Adipose tissue (tissue), 3 donors: ENCODE results near the gene OR52E6. TPM values are rescaled to one million over a fixed set of nuclear protein-coding genes. Genes with fewer than 3 reads are reported as not detected.

Experiments
- H3K27ac ChIP-seq: one replicate; pipeline ENCODE4 v1.5.1; 2013; ENCODE audit warnings: low read depth, low read length
- WGBS, 3 donors: extraction: QIAGEN DNeasy Blood & Tissue Kit; methylation state at CpG; one replicate each; pipeline ENCODE4 v1.1.7; 2013; 5-methylcytosine and 5-hydroxymethylcytosine counted together
- polyA plus RNA-seq, 3 donors: library from polyadenylated mRNA; stranded (reverse); fragments of 200-250 nt; gene quantifications; one replicate each; pipeline ENCODE4 v1.2.3, GENCODE V29; 2013
- donor health status: healthy with polysubstance abuse.
- donor health status: Bipolar disorder and iron deficiency.
- donor health status: healthy.

Gene OR52E6
- not detected for polyA plus RNA-seq

GRCh38 chr11:5841797-5842196 lies at the start of gene OR52E6:
TSS of gene OR52E6 (minus strand) at chr11:5841897. CDS start at chr11:5841897, 0 bp downstream.
- H3K27ac ChIP-seq, result no peak within 1 kb of the TSS
- WGBS, 3 donors, result 39 to 92% (median 58%) methylated on average over 1 of the region's 1 CpG

GRCh38 chr11:5891216-5891800 lies 49.6 kb upstream of the OR52E6 start:
- 56 to 64% (median 63%) methylated on average over 4 of the region's 4 CpGs for WGBS, 3 donors
- no peak overlapping the region for H3K27ac ChIP-seq

- 57 to 71% (median 70%) methylated on average over 1 of the region's 1 CpG for WGBS, 3 donors
- no peak overlapping the region for H3K27ac ChIP-seq
Measured at GRCh38 chr11:5887661-5888060, 46.0 kb upstream of the OR52E6 start.

GRCh38 chr11:5887172-5887571 lies 45.5 kb upstream of the OR52E6 start:
- no peak overlapping the region for H3K27ac ChIP-seq
- WGBS, 3 donors, result 56 to 75% (median 71%) methylated on average over 3 of the region's 3 CpGs

- no peak overlapping the region for H3K27ac ChIP-seq
Measured at GRCh38 chr11:5881756-5882155, 40.1 kb upstream of the OR52E6 start.

GRCh38 chr11:5880329-5880728 lies 38.6 kb upstream of the OR52E6 start, which contains the start of gene OR52E4:
TSS of gene OR52E4 (plus strand) at chr11:5880629. CDS start at chr11:5884293, 3,664 bp downstream.
- WGBS, 3 donors, result 69 to 84% (median 79%) methylated on average over 4 of the region's 4 CpGs
- no peak within 1 kb of the TSS for H3K27ac ChIP-seq

- no peak overlapping the region for H3K27ac ChIP-seq
- WGBS, 3 donors, result 51 to 70% (median 70%) methylated on average over 2 of the region's 2 CpGs
Measured at GRCh38 chr11:5878564-5878963, 36.9 kb upstream of the OR52E6 start.

GRCh38 chr11:5865826-5866225 lies 24.1 kb upstream of the OR52E6 start:
- no peak overlapping the region for H3K27ac ChIP-seq
- 77 to 91% (median 86%) methylated on average over 2 of the region's 2 CpGs for WGBS, 3 donors

- WGBS, 3 donors, result 83 to 95% (median 93%) methylated on average over 3 of the region's 3 CpGs
- no peak within 1 kb of the TSS for H3K27ac ChIP-seq
Measured at GRCh38 chr11:5857590-5857989, 15.9 kb upstream of the OR52E6 start, which contains the start of gene OR52E8. TSS of gene OR52E8 (minus strand) at chr11:5857690. CDS start at chr11:5857690, 0 bp downstream.

- WGBS, 3 donors, result 86 to 100% (median 90%) methylated on average over 1 of the region's 1 CpG
- H3K27ac ChIP-seq, result no peak overlapping the region
Measured at GRCh38 chr11:5851002-5851401, 9.3 kb upstream of the OR52E6 start.

GRCh38 chr11:5847711-5848110 lies 6.0 kb upstream of the OR52E6 start:
- no peak overlapping the region for H3K27ac ChIP-seq

GRCh38 chr11:5846701-5847100 lies 5.0 kb upstream of the OR52E6 start:
- WGBS, 3 donors, result 32 to 54% (median 33%) methylated on average over 1 of the region's 1 CpG
- H3K27ac ChIP-seq, result no peak overlapping the region

- no peak overlapping the region for H3K27ac ChIP-seq
- 84 to 90% (median 88%) methylated on average over 2 of the region's 2 CpGs for WGBS, 3 donors
Measured at GRCh38 chr11:5837695-5838094, 4.0 kb downstream of the OR52E6 start.

GRCh38 chr11:5833446-5833845 lies 8.3 kb downstream of the OR52E6 start:
- 40 to 51% (median 49%) methylated on average over 2 of the region's 2 CpGs for WGBS, 3 donors
- H3K27ac ChIP-seq, result no peak overlapping the region

GRCh38 chr11:5831196-5831829 lies 10.4 kb downstream of the OR52E6 start:
- 78 to 87% (median 82%) methylated on average over 6 of the region's 6 CpGs for WGBS, 3 donors

GRCh38 chr11:5818245-5818886 lies 23.3 kb downstream of the OR52E6 start:
- no peak overlapping the region for H3K27ac ChIP-seq
- WGBS, 3 donors, result 25 to 58% (median 43%) methylated on average over 1 of the region's 1 CpG

More at GRCh38 chr11:5831196-5831829, 10.4 kb downstream of the OR52E6 start:
- H3K27ac ChIP-seq, result no peak overlapping the region

GRCh38 chr11:5815534-5815933 lies 26.2 kb downstream of the OR52E6 start:
- H3K27ac ChIP-seq, result no peak overlapping the region
- WGBS, 3 donors, result 25 to 61% (median 27%) methylated on average over 4 of the region's 4 CpGs

- 74 to 80% (median 78%) methylated on average over 6 of the region's 6 CpGs for whole genome bisulfite sequencing, 3 donors
- no peak overlapping the region for H3K27ac ChIP-seq
Measured at GRCh38 chr11:5809905-5810795, 31.5 kb downstream of the OR52E6 start.

GRCh38 chr11:5809122-5809519 lies 32.6 kb downstream of the OR52E6 start:
- H3K27ac ChIP-seq, result no peak overlapping the region
- WGBS, 3 donors, result 14 to 28% (median 26%) methylated on average over 5 of the region's 5 CpGs
